ENCODE data around the gene UBN1.
"Not testable (repeated sequence)": the region's sequence is repeated elsewhere in the genome, so short reads cannot be mapped to it uniquely, and the experiment has no call there.

UBN1 gene

GRCh38 chr16:4911970-4912386 lies 64.7 kb downstream of the UBN1 start:
- DNase-seq: no peak

DNA sequence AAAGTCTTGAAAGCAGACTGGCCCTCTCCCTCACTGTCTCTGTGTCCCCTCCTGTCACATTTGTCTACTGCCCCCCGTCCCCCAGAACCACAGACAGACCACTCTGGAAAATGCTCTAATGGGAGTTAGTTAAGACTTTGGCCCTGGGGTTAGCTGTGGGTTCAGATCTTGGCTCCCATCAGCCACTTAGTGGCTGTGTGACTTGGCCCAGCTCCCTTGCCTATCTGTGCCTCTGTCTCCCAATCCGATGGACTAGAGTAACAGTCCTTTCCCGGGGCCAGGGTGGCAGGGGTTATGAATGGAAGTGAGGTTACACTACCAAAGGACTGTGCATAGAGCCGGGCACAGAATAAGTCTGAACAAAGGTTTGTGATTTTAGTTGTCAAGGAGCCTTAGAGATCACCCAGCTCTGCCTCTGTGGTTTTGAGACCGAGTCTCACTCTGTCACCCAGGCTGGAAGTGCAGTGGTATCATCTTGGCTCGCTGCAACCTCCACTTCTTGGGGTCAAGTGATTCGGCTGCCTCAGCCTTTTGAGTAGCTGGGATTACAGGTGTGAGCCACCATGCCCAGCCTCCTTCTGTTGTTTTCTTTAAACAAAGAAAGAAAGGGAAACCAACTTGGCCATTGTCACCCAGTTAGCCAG lies 66.0 kb downstream of the UBN1 start:
- no peak for DNase-seq

- no peak for DNase-seq
Observed at GRCh38 chr16:4913774-4914525, 66.7 kb downstream of the UBN1 start.

DNA sequence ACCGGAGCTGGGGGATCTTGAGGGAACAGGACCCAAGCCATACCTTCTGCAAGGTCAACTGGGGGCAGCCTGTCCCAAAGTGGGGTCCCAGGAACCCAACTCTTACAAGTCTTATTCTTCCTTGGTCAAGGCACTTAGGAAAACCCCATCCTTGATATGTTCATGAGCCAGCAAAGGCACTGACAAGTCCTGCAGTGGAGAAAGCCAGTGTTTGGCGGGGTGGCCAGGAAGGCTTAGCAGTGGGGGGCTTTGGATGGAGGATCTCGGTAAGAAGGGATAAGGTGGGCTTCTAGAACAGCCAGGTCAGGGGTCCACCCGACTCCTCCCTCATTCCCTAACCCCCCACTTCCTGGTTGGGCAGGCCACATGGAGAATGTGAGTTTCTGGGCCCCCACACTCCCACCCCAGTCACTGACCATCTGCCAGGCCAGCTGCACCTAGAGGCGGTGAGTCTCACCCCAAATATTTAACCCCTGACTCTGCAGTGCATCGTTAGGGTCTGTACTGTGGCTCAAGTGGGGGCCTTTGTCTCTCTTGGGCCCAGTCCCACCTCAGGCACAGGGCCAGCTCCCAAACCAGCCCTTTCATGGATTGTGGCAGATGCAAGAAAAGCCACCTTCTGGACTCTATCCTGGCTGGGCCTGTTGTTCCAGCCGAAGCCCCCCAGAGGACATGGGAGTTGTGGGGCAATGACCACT lies 67.4 kb downstream of the UBN1 start:
- no peak for DNase-seq

- DNase-seq: no peak
Observed at GRCh38 chr16:4915226-4915761, 68.0 kb downstream of the UBN1 start.

GRCh38 chr16:4917117-4917516 lies 69.8 kb downstream of the UBN1 start:
- no peak for DNase-seq

DNA sequence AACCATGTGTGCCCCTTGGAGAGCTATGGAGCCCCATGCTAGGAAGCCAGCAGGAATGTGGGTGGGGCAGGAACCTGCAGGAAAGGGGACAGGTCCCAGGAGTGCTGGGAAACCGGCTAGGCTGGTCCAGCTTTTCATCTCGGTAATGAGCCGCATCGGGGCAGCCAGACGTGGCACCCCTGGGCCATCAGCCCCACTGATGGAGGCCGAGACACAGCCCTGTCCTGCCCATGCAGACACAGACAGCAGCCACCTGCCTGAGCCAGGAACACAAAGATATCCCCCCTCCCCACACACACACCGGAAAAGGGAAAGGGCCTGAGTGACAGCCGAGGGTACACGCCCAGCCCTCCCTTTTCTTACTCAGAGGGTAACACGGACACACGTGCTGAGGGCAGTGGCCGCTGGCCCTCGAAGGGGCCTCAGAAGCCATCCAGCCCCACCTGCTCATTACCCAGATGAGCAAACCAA lies 71.5 kb downstream of the UBN1 start:
- no peak for DNase-seq

DNA sequence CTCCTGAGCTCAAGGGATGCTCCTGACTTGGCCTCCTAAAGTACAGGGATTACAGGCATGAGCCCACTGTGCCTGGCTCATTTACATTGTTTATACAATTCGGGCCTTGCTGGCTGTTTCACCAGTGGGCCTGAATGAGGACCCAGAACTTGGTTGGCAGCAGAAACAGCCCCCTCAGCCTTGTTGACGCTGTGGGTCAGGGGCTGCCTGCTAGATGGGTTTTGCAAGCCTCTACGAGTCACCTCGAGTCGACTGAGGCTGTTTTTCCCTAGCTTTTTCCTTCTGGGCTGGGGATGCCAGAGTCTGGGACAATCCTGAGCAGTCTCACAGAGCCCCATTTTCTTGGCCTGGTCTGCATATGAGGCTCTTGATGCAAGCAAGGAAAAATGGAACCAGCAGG lies 73.5 kb downstream of the UBN1 start:
- DNase-seq: no peak

DNA sequence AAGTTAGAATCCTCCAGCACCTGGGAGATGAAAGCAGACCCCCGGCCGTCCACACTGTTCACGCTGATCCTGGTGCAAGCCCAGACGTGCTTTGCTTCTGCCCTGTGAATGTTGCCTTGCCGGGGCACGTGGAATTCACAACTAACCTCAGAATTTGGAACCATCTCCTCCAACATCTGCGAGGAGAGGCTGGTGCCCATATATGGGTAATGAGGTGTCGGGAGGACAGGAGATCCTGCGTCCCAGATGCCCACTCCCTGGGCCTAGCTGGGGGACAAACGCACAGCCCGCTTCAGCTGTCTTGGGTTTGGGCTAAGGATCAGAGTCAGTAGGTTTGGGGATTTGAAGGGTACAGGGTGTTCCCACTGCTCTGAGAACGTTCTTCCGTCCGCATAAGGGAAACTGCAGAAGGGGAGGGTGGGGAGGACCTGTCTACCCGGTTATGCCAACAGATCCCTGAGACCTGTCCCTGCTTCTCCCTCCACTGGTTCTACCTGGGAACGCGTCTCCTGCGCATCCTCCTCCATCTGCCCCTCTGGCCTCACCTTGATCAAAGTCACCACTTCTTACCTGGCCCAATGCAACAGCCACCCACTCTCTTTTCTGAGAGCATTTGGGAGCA lies 75.6 kb downstream of the UBN1 start:
- DNase-seq: no peak

DNA sequence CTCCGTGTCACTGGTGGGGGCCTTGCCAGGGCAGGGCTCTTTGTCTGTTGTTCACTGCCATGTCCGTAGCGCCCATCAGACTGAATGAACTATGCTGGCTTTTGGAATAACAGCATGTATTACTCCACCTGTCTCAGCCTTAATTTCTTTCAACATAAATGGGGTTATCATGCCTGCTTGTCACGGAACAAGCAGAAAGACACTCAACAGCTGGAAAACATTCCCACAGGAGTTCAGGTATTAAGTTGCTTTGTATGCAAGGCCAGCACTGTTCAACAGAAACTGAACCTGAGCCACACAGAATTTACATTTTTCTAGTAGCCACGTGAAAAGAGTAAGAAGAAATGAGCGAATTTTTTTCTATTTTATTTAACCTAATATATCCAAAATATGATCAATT lies 76.6 kb downstream of the UBN1 start:
- DNase-seq: no peak

DNA sequence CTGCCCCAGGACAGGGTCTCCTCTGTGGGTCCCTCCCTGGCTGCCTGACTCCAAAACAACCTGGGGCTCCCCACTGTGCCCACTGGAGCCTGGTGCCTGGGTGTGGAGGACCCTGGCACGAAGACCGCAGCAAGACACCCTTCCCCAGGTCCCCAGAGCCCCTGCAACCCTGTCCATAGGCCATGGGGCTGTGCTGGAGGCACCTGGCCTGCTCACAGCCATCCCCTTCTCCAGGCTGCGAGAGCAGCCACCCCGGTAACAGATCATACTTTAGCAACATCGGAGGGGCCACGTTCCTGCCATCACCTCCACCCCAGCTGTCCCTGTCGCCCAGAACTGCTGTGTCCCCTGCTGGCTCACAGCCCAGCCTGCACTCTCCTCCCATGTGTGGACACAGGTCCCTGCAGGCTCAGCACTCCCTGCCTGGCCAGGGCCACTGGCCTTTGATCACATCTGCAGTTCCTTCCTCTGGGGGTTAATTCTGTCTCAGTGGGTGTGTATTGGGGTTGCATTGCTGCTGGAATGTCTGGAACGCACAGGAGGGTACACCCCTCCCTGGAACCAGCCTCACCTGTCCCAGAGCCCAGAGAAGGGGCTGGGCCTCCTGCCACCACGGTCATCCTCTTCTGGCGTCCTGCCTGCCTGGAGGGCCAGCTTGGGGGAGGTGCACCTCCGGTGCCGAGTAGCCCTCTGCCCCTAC lies 77.5 kb downstream of the UBN1 start:
- no peak for DNase-seq

- no peak for DNase-seq
Observed at GRCh38 chr16:4925293-4925607, 78.0 kb downstream of the UBN1 start.

DNA sequence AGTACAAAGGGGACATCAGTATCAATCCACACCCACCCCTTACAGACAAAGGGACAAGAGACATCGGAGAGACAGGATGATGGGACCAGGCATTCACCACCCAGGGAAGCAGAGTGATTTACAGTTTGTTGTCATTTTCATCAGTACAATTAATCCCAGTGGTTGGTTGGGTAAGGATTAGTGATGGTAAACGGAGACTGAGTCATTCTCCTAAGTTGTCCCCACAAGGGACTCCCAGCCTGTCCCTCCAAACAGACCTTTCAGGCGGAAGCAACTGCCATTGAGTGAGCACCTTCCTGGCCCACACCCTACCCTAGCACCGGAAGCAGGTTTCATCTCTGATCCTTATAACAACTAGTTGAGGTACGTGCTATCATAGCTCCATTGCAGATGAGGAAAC lies 78.5 kb downstream of the UBN1 start:
- no peak for DNase-seq

DNA sequence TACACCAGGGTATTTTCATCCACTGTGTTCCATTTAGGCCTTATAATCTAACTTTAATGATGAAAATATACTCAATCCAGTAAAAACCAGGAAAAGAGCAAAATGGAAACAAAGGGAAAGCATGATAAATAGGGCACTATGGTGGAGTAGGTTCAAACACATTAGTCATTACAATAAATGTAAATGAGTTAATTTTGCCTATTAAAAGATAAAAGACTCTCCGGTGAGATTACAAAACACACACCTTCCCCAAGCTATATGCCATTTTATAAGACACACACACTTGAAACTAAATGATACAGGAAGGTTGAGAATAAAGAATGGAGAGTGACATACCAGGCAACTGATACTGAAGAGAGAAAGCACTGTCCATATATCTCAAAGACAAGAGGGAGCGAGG lies 79.6 kb downstream of the UBN1 start:
- DNase-seq: no peak

DNA sequence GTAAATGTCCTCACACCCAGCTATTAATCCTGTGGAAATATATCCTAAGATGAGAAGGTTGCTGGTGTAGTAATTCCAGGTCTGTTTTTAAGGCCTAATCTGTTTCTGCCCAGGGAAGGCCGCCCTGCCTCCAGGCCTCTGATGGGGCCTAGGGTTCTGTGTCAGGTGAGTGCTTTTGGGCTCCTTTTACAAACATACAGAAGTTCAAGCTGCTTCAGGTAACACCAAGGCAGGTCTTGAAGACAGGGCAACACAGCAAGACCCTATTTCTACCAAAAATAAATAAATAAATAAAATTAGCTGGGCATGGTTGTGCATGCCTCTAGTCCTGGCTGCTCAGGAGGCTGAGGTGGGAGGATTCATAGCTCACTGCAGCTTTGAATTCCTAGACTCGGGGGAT lies 80.4 kb downstream of the UBN1 start:
- no peak for DNase-seq

DNA sequence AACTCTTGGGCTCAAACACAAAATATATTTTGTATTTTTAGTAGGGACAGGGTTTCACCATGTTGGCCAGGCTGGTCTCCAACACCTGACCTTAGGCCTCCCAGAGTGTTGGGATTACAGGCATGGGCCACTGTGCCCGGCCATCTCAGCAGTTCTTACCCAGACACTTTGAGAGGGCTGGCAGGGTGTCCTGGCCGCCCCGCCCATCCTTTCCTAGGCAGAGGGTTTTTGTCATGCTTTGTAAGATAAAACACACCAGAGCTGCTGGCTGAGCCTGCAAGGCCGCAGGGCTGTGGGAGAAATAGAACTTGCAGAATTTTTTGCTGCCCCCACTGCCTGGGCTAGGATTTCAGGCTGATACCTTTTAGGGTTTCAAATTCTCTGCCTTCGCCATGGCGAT lies 80.9 kb downstream of the UBN1 start:
- DNase-seq: no peak

DNA sequence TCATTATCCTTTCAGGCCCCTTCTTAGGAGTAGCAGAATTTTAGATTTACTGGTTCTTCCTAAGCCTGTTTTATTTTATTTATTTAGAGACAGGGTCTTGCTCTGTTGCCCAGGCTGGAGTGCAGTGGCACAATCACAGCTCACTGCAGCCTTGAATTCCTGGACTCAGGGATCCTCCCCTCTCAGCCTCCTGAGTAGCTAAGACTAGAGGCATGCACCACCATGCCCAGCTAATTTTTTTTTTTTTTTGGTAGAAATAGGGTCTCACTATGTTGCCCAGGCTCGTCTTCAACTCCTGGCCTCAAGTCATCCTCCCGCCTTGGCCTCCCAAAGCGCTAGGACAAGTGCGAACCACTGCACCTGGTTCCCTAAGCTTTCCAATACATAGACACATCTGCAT lies 82.3 kb downstream of the UBN1 start:
- not testable (repeated sequence) for DNase-seq

DNA sequence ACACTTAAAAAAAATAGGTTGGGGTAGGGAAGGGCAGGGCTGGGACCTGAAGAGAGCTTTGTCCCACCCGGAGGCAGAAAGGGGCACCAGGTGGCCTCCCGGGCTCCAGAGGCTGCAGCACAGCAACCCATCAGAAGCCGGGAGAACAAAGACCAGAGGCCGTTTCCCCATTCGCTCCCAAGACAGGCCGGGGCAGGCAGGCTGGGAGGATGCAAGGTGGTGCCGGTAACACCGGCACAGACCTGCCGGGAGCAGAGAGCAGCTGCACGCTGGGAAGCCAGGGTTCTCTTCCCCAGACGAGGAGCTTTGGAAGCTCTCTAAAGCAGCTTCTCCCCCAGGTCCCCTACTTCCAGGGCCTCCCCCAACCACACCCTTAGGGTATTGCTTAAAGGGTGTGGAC lies 84.1 kb downstream of the UBN1 start:
- DNase-seq: no peak
